AG09319 (cell line): ENCODE data around the gene BLTP3A.
"Not testable (repeated sequence)": the region's sequence is repeated elsewhere in the genome, so short reads cannot be mapped to it uniquely, and the experiment has no call there.

ENCODE experiments used
- DNase-seq: peaks from one replicate; pipeline ENCODE4 v3.0.0-alpha.2; 2010; ENCODE audit warnings: low read depth; ENCODE audit errors: extremely low read depth
- CTCF ChIP-seq: IDR thresholded peaks from 2 replicates; pipeline ENCODE4 v1.5.1; 2011; ENCODE audit warnings: low read depth, mild to moderate bottlenecking, inconsistent platforms, low read length, moderate library complexity

The BLTP3A gene

GRCh38 chr6:34798057-34798456 lies 6.2 kb downstream of the BLTP3A start:
- TF ChIP-seq CTCF = no peak
- no peak for DNase-seq

GRCh38 chr6:34799547-34799946 lies 7.7 kb downstream of the BLTP3A start:
- no peak for DNase-seq
- no peak for TF ChIP-seq CTCF

- DNase-seq = no peak
These were observed 12.7 kb downstream of the BLTP3A start for GRCh38 chr6:34804543-34804942.

GRCh38 chr6:34805074-34805473 lies 13.2 kb downstream of the BLTP3A start:
- not testable (repeated sequence) for DNase-seq

More at GRCh38 chr6:34804543-34804942, 12.7 kb downstream of the BLTP3A start:
- TF ChIP-seq CTCF = no peak

GRCh38 chr6:34806738-34807453 lies 15.0 kb downstream of the BLTP3A start:
- no peak for DNase-seq
- TF ChIP-seq CTCF = no peak

- not testable (repeated sequence) for DNase-seq
These were observed 16.6 kb downstream of the BLTP3A start for GRCh38 chr6:34808473-34808872.

GRCh38 chr6:34809419-34809818 lies 17.5 kb downstream of the BLTP3A start:
- DNase-seq = not testable (repeated sequence)

- TF ChIP-seq CTCF = no peak
- no peak for DNase-seq
These were observed 18.4 kb downstream of the BLTP3A start for GRCh38 chr6:34810017-34810882.
